Measurements from ENCODE around the gene HAPLN2.
"Not testable (repeated sequence)": the region's sequence is repeated elsewhere in the genome, so short reads cannot be mapped to it uniquely, and the experiment has no call there.

Gene HAPLN2

DNA sequence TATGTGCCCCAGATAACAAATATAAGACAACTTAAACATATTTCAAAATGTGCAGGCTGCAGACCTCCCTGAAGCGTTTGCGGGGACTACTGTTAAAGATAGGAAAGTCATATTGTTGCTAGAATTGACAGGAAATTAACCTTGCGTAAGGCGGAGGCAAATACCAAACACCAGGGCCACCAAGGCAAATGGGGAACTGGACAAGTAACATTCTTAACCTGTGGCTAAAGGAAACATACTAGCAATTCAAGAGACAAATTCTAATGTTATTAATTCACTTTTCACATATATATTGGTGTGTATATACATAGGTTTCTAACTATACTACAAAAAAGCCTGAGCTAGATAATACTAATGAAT lies 6.8 kb downstream of the HAPLN2 start:
- peaks cover 4% of the 10 kb centered on the region for H3K9me3 Mint-ChIP-seq
- peaks cover 8% of the 10 kb centered on the region for H3K4me1 Mint-ChIP-seq
- TF ChIP-seq, protein P1, sequence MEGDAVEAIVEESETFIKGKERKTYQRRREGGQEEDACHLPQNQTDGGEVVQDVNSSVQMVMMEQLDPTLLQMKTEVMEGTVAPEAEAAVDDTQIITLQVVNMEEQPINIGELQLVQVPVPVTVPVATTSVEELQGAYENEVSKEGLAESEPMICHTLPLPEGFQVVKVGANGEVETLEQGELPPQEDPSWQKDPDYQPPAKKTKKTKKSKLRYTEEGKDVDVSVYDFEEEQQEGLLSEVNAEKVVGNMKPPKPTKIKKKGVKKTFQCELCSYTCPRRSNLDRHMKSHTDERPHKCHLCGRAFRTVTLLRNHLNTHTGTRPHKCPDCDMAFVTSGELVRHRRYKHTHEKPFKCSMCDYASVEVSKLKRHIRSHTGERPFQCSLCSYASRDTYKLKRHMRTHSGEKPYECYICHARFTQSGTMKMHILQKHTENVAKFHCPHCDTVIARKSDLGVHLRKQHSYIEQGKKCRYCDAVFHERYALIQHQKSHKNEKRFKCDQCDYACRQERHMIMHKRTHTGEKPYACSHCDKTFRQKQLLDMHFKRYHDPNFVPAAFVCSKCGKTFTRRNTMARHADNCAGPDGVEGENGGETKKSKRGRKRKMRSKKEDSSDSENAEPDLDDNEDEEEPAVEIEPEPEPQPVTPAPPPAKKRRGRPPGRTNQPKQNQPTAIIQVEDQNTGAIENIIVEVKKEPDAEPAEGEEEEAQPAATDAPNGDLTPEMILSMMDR (IDR thresholded peaks at IDR 0.05; ENCODE audit: unreplicated experiment in 3 of 3) = no peak
- peak overlapping the region; percentile 64 to 74 (median 73) for H3K4me3 Mint-ChIP-seq
- H3K27ac Mint-ChIP-seq = no peak overlapping the region
- peaks cover 3% of the 10 kb centered on the region for H3K36me3 Mint-ChIP-seq (ENCODE audit: low read depth)
- H3K27me3 Mint-ChIP-seq (ENCODE audit: low read depth) = peaks cover 91% of the 10 kb centered on the region

DNA sequence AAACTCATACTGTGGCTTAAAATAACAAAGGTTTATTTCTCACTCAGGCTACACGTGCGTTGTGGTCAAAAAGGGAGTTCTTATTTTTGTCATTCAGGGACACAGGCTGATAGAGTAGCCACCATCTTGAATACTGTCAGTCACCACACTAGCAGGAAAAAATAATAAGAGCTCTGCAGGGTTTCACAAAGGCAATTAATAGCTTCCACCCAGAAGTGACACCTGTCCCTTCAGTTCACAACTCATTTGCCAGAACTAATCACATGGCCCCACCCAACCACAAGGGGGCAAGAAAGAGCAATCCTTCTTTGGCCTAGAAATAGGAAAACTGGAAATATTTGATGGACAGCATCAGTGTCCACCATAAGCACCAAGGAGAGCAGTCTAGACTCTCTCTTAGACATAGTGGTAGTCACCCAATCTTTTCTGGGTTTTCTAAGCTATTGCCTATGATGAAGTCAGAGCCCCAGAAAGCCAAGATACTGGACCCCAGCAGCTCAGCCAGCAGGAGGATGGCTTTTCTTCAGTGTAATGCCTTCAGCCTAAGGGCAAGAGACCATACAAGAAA lies 8.2 kb downstream of the HAPLN2 start:
- TF ChIP-seq, protein P1 (IDR thresholded peaks at IDR 0.05; ENCODE audit: unreplicated experiment in 3 of 3) = peak; percentile 46 to 64 (median 58)
- H3K27me3 Mint-ChIP-seq (ENCODE audit: low read depth) = peaks cover 91% of the 10 kb centered on the region
- peaks cover 4% of the 10 kb centered on the region for H3K9me3 Mint-ChIP-seq
- peaks cover 3% of the 10 kb centered on the region for H3K36me3 Mint-ChIP-seq (ENCODE audit: low read depth)
- H3K27ac Mint-ChIP-seq = no peak overlapping the region
- H3K4me1 Mint-ChIP-seq = peaks cover 8% of the 10 kb centered on the region
- peak overlapping the region in 1 of 3 experiments; percentile 5 for H3K4me3 Mint-ChIP-seq

DNA sequence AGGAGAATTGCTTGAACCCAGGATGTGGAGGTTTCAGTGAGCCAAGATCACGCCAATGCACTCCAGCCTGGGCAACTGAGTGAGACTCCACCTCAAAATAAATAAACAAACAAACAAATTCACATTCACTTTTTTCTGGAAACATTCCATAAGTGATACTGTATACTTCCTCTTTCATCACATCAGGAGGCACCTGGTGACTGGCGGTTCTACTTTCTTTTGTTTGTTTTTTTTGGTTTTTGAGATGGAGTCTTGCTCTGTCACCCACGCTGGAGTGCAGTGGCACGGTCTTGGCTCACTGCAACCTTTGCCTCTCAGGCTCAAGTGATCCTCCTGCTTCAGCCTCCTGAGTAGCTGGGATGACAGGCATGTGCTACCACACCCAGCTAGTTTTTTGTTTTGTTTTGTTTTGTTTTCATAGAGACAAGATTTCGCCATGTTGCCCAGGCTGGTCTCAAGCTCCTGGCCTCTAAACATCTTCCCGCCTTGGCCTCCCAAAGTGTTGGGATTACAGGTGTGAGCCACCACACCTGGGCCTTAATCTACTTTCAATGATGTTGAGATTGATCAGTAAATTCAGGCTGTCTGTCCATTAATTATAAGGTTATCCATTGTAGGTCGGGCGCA lies 10.7 kb downstream of the HAPLN2 start:
- H3K4me1 Mint-ChIP-seq = peaks cover 8% of the 10 kb centered on the region
- no peak overlapping the region for H3K27ac Mint-ChIP-seq
- peaks cover 4% of the 10 kb centered on the region for H3K9me3 Mint-ChIP-seq
- H3K27me3 Mint-ChIP-seq (ENCODE audit: low read depth) = peaks cover 89% of the 10 kb centered on the region
- TF ChIP-seq, protein P1 (IDR thresholded peaks at IDR 0.05; ENCODE audit: unreplicated experiment in 3 of 3) = no peak
- no peak overlapping the region for H3K4me3 Mint-ChIP-seq
- no peaks in the 10 kb centered on the region for H3K36me3 Mint-ChIP-seq (ENCODE audit: low read depth)

DNA sequence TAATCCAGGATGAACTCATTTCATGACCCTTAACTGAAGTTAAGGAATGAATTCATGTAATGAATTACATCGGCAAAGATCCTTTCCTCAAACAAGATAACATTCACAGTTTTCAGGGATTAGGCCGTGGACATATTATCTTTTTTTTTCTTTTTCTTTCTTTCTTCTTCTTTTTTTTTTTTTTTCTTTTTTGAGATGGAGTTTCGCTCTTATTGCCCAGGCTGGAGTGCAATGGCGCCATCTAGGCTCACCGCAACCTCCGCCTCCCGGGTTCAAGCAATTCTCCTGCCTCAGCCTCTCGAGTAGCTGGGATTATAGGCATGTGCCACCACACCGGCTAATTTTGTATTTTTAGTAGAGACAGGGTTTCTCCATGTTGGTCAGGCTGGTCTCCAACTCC lies 11.9 kb downstream of the HAPLN2 start:
- not testable (repeated sequence) for H3K4me3 Mint-ChIP-seq; H3K36me3 Mint-ChIP-seq (ENCODE audit: low read depth); H3K9me3 Mint-ChIP-seq; H3K4me1 Mint-ChIP-seq; H3K27ac Mint-ChIP-seq
- peaks cover 89% of the 10 kb centered on the region for H3K27me3 Mint-ChIP-seq (ENCODE audit: low read depth)

DNA sequence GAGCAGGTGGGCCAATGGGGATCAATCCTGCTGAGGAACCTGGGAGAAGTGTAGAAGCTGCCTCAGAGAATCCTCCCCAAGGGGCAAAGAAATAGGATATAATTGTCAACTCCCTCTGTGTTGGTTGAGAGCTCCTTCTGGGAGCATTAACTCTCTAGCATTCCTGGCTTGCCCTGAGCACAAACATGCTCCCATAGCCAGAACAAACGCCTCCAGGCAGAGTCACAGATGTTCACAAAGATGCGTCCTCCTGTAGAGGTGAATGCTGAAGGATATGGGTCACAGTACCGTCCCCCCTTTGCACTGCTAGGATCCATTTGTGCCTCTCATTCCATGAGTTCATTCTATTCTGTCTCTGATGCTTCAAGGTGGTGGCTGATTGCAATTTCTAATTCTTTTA lies 13.1 kb downstream of the HAPLN2 start:
- TF ChIP-seq, protein P1 (IDR thresholded peaks at IDR 0.05; ENCODE audit: unreplicated experiment in 3 of 3) = no peak
- Mint-ChIP-seq H3K9me3 (peaks cover 2% of the 10 kb centered on the region), H3K4me1 (no peaks in the 10 kb centered on the region)

DNA sequence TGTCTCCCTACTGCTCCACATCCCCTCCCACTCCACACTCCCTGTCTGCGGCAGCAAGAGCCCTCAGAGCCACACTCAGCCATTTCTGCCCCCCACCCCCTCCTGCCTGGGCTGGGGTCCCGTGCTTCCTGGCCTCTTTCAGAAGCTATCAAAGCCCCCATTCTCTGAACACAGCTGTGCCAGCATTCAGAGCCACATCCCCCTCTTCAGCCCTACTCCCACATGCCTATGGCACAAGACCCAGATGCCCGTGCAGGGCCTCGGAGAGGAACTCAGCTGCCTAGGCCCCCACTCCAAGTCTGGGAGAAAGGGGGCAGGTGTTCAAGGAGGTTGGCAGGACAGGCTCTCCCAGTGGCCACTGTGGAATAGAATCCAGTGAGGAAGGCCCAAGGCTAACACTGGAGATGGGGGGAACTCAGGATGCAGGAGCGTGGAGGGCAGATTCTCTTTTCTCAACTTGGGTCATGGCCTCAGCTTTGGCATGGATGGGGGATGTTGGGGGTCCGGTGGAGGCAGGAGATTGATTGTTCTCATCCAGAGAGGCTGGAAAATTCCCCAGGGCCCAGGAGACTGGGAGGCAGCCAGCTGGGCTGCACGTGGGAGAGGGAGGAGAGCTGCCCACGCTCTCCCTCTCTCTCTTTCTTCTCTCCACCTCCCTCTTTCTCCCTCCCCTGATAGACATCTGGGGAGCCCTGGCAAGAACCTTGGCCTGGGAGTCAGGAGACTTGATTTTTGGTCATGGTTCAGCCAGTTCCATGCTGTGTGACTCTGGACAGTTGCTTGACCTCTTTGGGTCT lies 19.2 kb downstream of the HAPLN2 start:
- H3K4me3 Mint-ChIP-seq = peak overlapping the region; percentile 29 to 34 (median 33)
- H3K27ac Mint-ChIP-seq = peak overlapping the region in 2 of 3 experiments; percentile 20 to 50
- H3K9me3 Mint-ChIP-seq = no peaks in the 10 kb centered on the region
- peaks cover 29% of the 10 kb centered on the region for H3K4me1 Mint-ChIP-seq
- peaks cover 84% of the 10 kb centered on the region for H3K27me3 Mint-ChIP-seq (ENCODE audit: low read depth)
- TF ChIP-seq, protein P1 (IDR thresholded peaks at IDR 0.05; ENCODE audit: unreplicated experiment in 3 of 3) = no peak
- no peaks in the 10 kb centered on the region for H3K36me3 Mint-ChIP-seq (ENCODE audit: low read depth)

More for the DNA sequence above, 13.1 kb downstream of the HAPLN2 start:
- no peak overlapping the region for H3K27ac Mint-ChIP-seq
- H3K36me3 Mint-ChIP-seq (ENCODE audit: low read depth) = no peaks in the 10 kb centered on the region
- H3K4me3 Mint-ChIP-seq = no peak overlapping the region
- H3K27me3 Mint-ChIP-seq (ENCODE audit: low read depth) = peaks cover 90% of the 10 kb centered on the region
